ENCODE data around the gene ZDHHC11B.
"Not testable (repeated sequence)": the region's sequence is repeated elsewhere in the genome, so short reads cannot be mapped to it uniquely, and the experiment has no call there.

The ZDHHC11B gene

GRCh38 chr5:783881-784427, 575 bp downstream of the ZDHHC11B start:
- DNase-seq, result peak in 1 of 2 donors; percentile 24

DNA sequence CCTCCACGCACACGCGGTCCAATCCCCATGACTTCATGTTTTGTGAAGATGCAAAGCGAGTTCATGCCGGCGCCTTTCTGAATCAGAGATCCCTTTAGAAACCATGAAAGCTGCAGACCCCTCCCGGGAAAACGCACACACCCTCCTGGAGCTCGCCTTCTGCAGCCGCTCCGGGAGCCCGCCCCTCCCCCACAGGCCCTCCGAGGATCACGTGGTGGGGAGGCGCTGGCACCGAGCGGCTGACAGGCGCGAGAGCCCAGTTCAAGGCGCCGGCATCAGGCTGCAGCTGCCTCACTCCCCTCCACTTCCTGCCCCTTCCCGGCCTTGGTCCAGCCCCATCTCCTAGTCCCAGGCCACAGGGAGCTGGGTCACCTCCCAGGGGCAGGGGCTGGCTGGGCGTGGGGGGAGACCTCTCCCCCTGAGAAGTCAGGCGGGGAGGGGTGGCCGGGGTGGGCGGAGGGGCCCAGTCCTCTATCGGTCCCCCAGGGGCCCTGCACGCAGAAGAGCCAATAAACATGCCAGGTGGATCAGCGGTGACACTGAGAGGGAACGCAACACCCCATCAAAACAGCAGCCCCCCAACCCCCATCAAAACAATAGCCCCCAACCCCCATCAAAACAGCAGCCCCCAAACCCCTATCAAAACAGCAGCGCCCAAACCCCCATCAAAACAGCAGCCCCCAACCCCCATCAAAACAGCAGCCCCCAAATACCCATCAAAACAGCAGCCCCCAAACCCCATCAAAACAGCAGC, 1.3 kb downstream of the ZDHHC11B start:
- DNase-seq, result not testable (repeated sequence)

GRCh38 chr5:782356-782755, 2.2 kb downstream of the ZDHHC11B start:
- DNase-seq, result not testable (repeated sequence)

DNA sequence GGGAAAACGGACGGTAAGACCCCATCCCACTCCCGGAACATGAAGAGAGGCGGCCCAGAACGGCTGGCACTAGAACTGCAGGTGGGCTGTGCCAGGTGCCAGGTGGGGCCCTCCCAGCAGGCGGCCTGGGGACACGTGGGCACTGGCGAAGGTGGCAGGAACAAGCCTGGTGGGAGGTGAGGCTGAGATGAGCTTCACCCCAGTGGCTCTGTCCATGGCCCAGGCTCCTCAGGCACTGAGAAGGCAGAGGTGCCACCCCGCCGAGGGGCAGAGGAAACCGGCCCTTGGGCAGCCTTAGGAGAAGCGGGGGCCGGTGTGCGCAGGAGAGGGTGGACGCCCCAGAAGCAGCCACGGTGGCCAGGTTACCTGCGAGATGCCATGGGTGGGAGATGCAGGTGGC, 4.0 kb downstream of the ZDHHC11B start:
- DNase-seq, result not testable (repeated sequence)

GRCh38 chr5:778967-779366, 5.6 kb downstream of the ZDHHC11B start:
- DNase-seq, result not testable (repeated sequence)

- DNase-seq, result not testable (repeated sequence)
Measured at GRCh38 chr5:778421-778820, 6.1 kb downstream of the ZDHHC11B start.

- DNase-seq, result no peak
Measured at GRCh38 chr5:777756-778161, 6.8 kb downstream of the ZDHHC11B start.

- no peak for DNase-seq
Measured at GRCh38 chr5:776862-777711, 7.4 kb downstream of the ZDHHC11B start.

DNA sequence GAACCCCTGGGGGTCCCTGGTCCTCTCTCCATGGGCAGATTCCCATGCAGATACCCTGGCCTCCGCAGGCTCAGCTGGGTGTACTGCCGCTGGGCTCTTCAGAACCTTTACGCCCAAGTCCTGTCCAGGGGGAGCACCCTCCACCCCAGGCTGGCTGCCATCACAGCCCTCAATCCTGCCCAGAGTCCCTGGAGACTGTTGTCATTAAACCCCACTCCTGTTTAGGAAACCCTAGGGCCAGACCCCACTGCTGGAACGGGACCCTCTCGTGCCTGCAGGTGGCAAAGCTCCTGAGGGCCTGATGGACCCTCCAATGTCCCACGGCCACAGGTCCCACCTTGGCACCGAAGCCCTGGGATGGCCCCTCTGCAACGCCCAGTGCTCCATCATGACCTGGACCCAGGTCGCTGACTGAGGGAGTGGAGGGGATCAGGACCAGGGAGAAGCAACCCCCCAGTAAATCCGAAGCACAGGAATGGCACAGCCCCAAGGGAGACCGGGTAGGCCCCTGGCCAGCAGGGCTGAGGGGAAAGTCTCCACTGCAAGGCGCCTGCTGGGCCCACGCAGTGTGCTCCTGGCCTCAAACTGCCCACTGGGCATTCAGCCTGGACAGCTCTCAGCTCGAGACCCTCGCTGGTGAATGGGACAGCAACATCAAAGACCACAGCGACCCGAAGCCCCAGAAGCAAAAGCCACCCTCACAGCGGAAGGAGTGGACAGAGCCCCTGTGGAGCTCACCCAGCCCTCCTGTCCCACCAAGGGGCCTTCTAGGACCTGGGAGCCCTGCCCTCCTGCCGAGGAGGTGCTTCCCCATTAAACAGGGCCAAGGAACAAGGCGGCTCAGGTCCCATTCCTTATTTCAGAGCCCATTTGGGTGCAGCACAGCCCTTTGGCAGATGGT, 8.3 kb downstream of the ZDHHC11B start:
- no peak for DNase-seq

- not testable (repeated sequence) for DNase-seq
Measured at GRCh38 chr5:775595-775960, 9.0 kb downstream of the ZDHHC11B start.

DNA sequence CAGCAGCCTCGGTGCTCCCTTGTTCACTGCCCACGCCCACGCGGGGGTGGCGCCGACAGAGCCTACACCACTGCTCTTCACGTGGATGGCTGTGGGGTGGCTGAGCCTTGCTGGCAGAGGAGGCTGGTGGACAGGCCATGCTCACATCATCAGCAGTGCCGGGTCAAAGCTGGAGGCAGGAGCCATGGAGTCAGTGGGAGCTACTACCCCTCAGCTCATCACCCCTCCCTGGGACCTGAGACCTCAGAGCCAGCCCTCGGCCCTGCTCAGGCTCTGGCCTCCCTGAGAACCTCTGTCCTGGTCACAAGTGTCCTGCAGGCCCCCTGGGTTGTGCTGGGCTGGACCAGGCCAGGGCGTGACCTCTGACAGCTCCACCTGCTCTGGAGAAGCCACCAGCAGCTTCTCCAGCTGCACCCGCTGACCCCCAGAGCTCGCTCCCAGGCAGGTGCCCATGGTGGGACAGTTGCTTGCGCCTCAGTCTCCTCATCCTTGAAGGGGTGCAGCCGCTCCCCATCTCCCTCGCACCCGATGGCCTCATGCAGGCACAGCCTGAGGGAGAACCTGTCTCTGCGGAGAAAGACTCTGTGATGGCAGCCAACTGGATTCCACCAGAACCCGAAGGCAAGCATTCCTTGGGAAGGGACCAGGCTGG, 9.5 kb downstream of the ZDHHC11B start:
- DNase-seq, result not testable (repeated sequence)

DNA sequence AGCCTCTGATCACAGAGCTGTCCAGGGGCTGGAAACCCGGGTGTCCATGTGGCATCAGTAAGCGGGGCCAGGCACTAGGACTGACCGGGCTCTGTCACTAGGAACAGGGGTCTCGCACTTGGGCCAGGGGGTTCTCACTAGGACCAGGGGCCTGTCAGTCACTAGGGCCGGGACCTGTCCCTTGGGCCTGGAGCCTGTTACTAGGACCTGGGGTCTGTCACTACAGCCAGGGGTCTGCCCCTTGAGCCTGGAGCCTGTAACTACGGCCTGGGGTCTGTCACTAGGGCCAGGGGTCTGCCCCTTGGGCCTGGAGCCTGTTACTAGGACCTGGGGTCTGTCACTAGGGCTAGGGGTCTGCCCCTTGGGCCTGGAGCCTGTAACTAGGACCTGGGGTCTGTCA, 10.2 kb downstream of the ZDHHC11B start:
- DNase-seq, result not testable (repeated sequence)

- no peak for DNase-seq
Measured at GRCh38 chr5:773517-774264, 10.8 kb downstream of the ZDHHC11B start.

GRCh38 chr5:772931-773330, 11.6 kb downstream of the ZDHHC11B start:
- DNase-seq, result not testable (repeated sequence)

- not testable (repeated sequence) for DNase-seq
Measured at GRCh38 chr5:772547-772890, 12.0 kb downstream of the ZDHHC11B start.

- not testable (repeated sequence) for DNase-seq
Measured at GRCh38 chr5:771841-772546, 12.5 kb downstream of the ZDHHC11B start.

GRCh38 chr5:771087-771781, 13.3 kb downstream of the ZDHHC11B start:
- DNase-seq, result not testable (repeated sequence)

GRCh38 chr5:770585-770984, 13.9 kb downstream of the ZDHHC11B start:
- DNase-seq, result not testable (repeated sequence)

- not testable (repeated sequence) for DNase-seq
Measured at GRCh38 chr5:769485-770145, 14.9 kb downstream of the ZDHHC11B start.

All from stimulated activated CD4-positive, alpha-beta T cell treated with anti-CD3 and anti-CD28 coated beads, Interleukin-2, amount 100 ng/mL, for 48 hours (primary cell).